HepG2 (cell line): Measurements from ENCODE around the gene RRP12. TPM values are rescaled to one million over a fixed set of nuclear protein-coding genes. Genes with fewer than 3 reads are reported as not detected.

ENCODE experiments used
- DRAP1 ChIP-seq: IDR thresholded peaks from 2 replicates; pipeline ENCODE4 v1.6.1; 2016; ENCODE audit warnings: missing genetic modification reagents, missing compliant biosample characterization
- ELF1 ChIP-seq: sonication (generic); formaldehyde crosslinking; IDR thresholded peaks from 2 replicates; pipeline ENCODE4 v1.4.0; 2020; ENCODE audit warnings: missing genetic modification reagents
- ELF3 ChIP-seq: IDR thresholded peaks from 2 replicates; pipeline ENCODE4 v1.6.1; 2016; ENCODE audit warnings: missing genetic modification reagents, missing compliant biosample characterization
- GABPA ChIP-seq, 2 experiments: IDR thresholded peaks; 2 replicates each; pipeline ENCODE4 v1.6.1; 2011 to 2016; ENCODE audit warnings: low read depth in 2 of 2, low read length in 1 of 2, missing biosample characterization in 1 of 2, missing genetic modification characterization in 1 of 2
- HBP1 ChIP-seq: IDR thresholded peaks from 2 replicates; pipeline ENCODE4 v1.6.1; 2016; ENCODE audit warnings: low read depth, control low read depth
- HOMEZ ChIP-seq: IDR thresholded peaks from 2 replicates; pipeline ENCODE4 v1.6.1; 2016; ENCODE audit warnings: low read depth
- HOXA5 ChIP-seq: sonication (generic); formaldehyde crosslinking; IDR thresholded peaks from 2 replicates; pipeline ENCODE4 v1.4.0; 2020; ENCODE audit warnings: missing genetic modification reagents
- KDM3A ChIP-seq: IDR thresholded peaks from 2 replicates; pipeline ENCODE4 v1.6.1; 2018; ENCODE audit warnings: low read depth, missing compliant biosample characterization
- KDM5B ChIP-seq: sonication (generic); formaldehyde crosslinking; IDR thresholded peaks from 2 replicates; pipeline ENCODE4 v1.4.0; 2020; ENCODE audit warnings: missing genetic modification reagents, mild to moderate bottlenecking, borderline replicate concordance
- LCORL ChIP-seq, 2 experiments: fragments of 450-650 bp in 1 of 2; sonication (generic) in 1 of 2; formaldehyde crosslinking in 1 of 2; IDR thresholded peaks; 2 replicates each; pipeline versions ENCODE4 v1.5.0 to v1.6.1; 2017 to 2020; ENCODE audit warnings: antibody characterized with exemption in 1 of 2, missing genetic modification reagents in 1 of 2
- NR2F6 ChIP-seq, 2 experiments: IDR thresholded peaks; 2 replicates each; pipeline ENCODE4 v1.6.1; 2016; ENCODE audit warnings: antibody characterized with exemption in 1 of 2, mild to moderate bottlenecking in 1 of 2
- PHF21A ChIP-seq: sonication (generic); formaldehyde crosslinking; IDR thresholded peaks from 2 replicates; pipeline ENCODE4 v1.5.0; 2020; ENCODE audit warnings: mild to moderate bottlenecking, missing genetic modification reagents
- SRY ChIP-seq: sonication (generic); formaldehyde crosslinking; IDR thresholded peaks from 2 replicates; pipeline ENCODE4 v1.8.0; 2022; ENCODE audit warnings: mild to moderate bottlenecking, missing genetic modification reagents
- TCF7L2 ChIP-seq: IDR thresholded peaks from 2 replicates; pipeline ENCODE4 v1.6.1; 2011; ENCODE audit warnings: mild to moderate bottlenecking, low read depth, low read length, moderate library complexity
- ZMYM3 ChIP-seq: sonication (generic); formaldehyde crosslinking; IDR thresholded peaks from 2 replicates; pipeline ENCODE4 v1.5.1; 2020; ENCODE audit warnings: mild to moderate bottlenecking, missing genetic modification reagents
- ZNF609 ChIP-seq: sonication (generic); formaldehyde crosslinking; IDR thresholded peaks from 2 replicates; pipeline ENCODE4 v1.4.0; 2020; ENCODE audit warnings: mild to moderate bottlenecking, missing genetic modification reagents, borderline replicate concordance
- ZNF629 ChIP-seq: sonication (generic); formaldehyde crosslinking; conservative IDR thresholded peaks from 2 replicates; pipeline ENCODE4 v1.5.0; 2020; ENCODE audit warnings: missing genetic modification reagents
- ZNF746 ChIP-seq: sonication (generic); formaldehyde crosslinking; IDR thresholded peaks from 2 replicates; pipeline ENCODE4 v1.8.0; 2022; ENCODE audit warnings: mild to moderate bottlenecking, missing genetic modification reagents
- polyA plus RNA-seq, 8 experiments: library from polyadenylated mRNA; depleted of rRNA in 3 of 8; stranded (reverse) in 7 of 8; unstranded in 1 of 8; fragments of >200 nt; fragmentation: Illumina TruSeq in 4 of 8; extraction: Trizol in 4 of 8; gene quantifications; 2 replicates each; pipeline versions ENCODE4 v1.2.1 to v1.2.3, GENCODE V29; 2011 to 2016; ENCODE audit warnings: low read depth in 4 of 8, missing spikeins in 1 of 8, mixed read lengths in 1 of 8; ENCODE audit not compliant: insufficient read depth in 1 of 8
- total RNA-seq, 5 experiments: library from RNA; depleted of rRNA; stranded (reverse); fragments of >200 nt; fragmentation: Illumina TruSeq; extraction: Trizol; gene quantifications; 2 replicates each; pipeline ENCODE4 v1.2.3, GENCODE V29; 2016; ENCODE audit warnings: low read depth in 1 of 5
- TF ChIP-seq, protein P1 (sequence below): sonication (generic); formaldehyde crosslinking; IDR thresholded peaks from 2 replicates; pipeline ENCODE4 v1.5.0; 2020; ENCODE audit warnings: mild to moderate bottlenecking, missing genetic modification reagents

Gene RRP12
- total and polyA plus RNA-seq, 2 of the 13 experiments (the other 11 are each of a cell fraction or from before 2014, with no cell fraction given), result 13.2 to 39.4 TPM

DNA sequence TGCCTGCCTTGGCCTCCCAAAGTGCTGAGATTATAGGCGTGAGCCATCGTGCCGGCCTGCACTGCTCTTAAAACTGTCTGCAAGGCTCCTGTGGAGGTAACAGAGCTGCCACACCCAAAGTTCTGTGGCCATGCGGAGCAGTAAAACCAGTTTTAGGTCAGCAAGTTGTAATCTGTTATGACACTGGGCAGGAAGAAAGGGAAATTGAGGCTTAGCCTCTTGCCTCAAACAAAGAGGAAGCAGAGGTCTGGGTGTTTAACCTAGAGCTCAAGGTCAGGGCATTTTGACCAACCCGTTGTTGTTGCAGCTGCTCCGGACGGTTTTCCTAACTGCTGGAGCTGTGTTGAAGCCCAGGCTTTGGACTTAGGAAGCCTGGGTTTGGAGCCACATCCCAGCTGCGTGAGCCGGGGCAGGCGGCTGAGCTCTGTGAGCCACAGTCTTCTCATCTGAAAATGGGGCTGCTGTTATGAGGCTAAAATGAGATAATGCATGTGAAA lies 7.4 kb upstream of the RRP12 start (continued):
- TF ChIP-seq HOMEZ (CRISPR knock-in tag) (0 out of 2 replicates have a peak, but pooled peaks have one; percentile 34), ELF1 (CRISPR knock-in tag) (0 out of 2 replicates have a peak, but pooled peaks have one; percentile 19), PHF21A (peak; percentile 72), DRAP1 (CRISPR knock-in tag) (0 out of 2 replicates have a peak, but pooled peaks have one; percentile 39), ZNF609 (peak; percentile 58; the same call in 1 of the 2 replicates), ELF3 (CRISPR knock-in tag) (peak; percentile 37; the same call in 1 of the 2 replicates), KDM5B (peak; percentile 57; the same call in 1 of the 2 replicates), ZMYM3 (peak; percentile 94), GABPA (IDR thresholded peaks at IDR 0.05; ENCODE audit: low read depth, low read length) (no peak), GABPA (CRISPR knock-in tag; IDR thresholded peaks at IDR 0.05; ENCODE audit: low read depth) (0 out of 2 replicates have a peak, but pooled peaks have one; percentile 16), HBP1 (CRISPR knock-in tag) (no peak), KDM3A (CRISPR knock-in tag) (0 out of 2 replicates have a peak, but pooled peaks have one; percentile 30), ZNF746 (CRISPR knock-in tag) (peak; percentile 60; the same call in 1 of the 2 replicates), ZNF629 (CRISPR knock-in tag) (peak; percentile 98), SRY (CRISPR knock-in tag) (no peak), TCF7L2 (no peak), HOXA5 (CRISPR knock-in tag) (no peak), NR2F6 (IDR thresholded peaks at IDR 0.05) (no peak), NR2F6 (CRISPR knock-in tag; IDR thresholded peaks at IDR 0.05) (peak; percentile 72), LCORL (IDR thresholded peaks at IDR 0.05) (no peak), LCORL (CRISPR knock-in tag; IDR thresholded peaks at IDR 0.05) (peak; percentile 73; the same call in 1 of the 2 replicates)
- TF ChIP-seq, protein P1, sequence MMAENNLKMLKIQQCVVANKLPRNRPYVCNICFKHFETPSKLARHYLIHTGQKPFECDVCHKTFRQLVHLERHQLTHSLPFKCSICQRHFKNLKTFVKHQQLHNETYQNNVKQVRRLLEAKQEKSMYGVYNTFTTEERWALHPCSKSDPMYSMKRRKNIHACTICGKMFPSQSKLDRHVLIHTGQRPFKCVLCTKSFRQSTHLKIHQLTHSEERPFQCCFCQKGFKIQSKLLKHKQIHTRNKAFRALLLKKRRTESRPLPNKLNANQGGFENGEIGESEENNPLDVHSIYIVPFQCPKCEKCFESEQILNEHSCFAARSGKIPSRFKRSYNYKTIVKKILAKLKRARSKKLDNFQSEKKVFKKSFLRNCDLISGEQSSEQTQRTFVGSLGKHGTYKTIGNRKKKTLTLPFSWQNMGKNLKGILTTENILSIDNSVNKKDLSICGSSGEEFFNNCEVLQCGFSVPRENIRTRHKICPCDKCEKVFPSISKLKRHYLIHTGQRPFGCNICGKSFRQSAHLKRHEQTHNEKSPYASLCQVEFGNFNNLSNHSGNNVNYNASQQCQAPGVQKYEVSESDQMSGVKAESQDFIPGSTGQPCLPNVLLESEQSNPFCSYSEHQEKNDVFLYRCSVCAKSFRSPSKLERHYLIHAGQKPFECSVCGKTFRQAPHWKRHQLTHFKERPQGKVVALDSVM, result peak; percentile 76; the same call in 1 of the 2 replicates
